Measurements from ENCODE around the gene PLCL1. TPM values are rescaled to one million over a fixed set of nuclear protein-coding genes. Genes with fewer than 3 reads are reported as not detected.

Gene PLCL1
- total and polyA plus RNA-seq, 10 of the 15 experiments (the other 5 are each of a cell fraction or from before 2014, with no cell fraction given): 0.03 to 1.5 (median 0.22) TPM

- no peak overlapping the region for H3K4me3 ChIP-seq
- no peak overlapping the region for H2AFZ ChIP-seq (ENCODE audit: control insufficient read depth, low read depth, low read length)
- H4K20me1 ChIP-seq (ENCODE audit: control insufficient read depth, insufficient read depth): no peaks in the 10 kb centered on the region
- H3K4me2 ChIP-seq (ENCODE audit: control insufficient read depth, insufficient read depth): no peak overlapping the region
- in situ Hi-C loops (cut with MboI) (no loop called here), intact Hi-C loops (cut with micrococcal nuclease; ENCODE audit: unreplicated experiment) (no loop called here)
- RAD21 ChIA-PET (ENCODE audit: unreplicated experiment): no interaction called here
- CTCF ChIA-PET: no interaction called here
- no peak for ATAC-seq
- H3K36me3 ChIP-seq (ENCODE audit: control insufficient read depth in 2 of 2, insufficient read depth in 2 of 2, low read length in 1 of 2): no peaks in the 10 kb centered on the region
- H3K4me1 ChIP-seq (ENCODE audit: control insufficient read depth, insufficient read depth, low read length): no peaks in the 10 kb centered on the region
- H3K27ac ChIP-seq (ENCODE audit: control insufficient read depth, insufficient read depth): no peak overlapping the region
- no peak for FAIRE-seq
- POLR2A ChIA-PET: no interaction called here
- H3K9me3 ChIP-seq (replicated peaks; ENCODE audit: control insufficient read depth, insufficient read depth, low read length): peaks cover 5% of the 10 kb centered on the region; the same call in 2 of the 3 replicates
- no peak overlapping the region for H3K9ac ChIP-seq (ENCODE audit: control insufficient read depth, insufficient read depth, low read length)
- TF ChIP-seq TCF7 (IDR thresholded peaks at IDR 0.05; ENCODE audit: borderline replicate concordance) (no peak), NFYA (IDR thresholded peaks at IDR 0.05; ENCODE audit: borderline replicate concordance, low read depth, low read length) (no peak), RBBP5 (conservative IDR thresholded peaks at IDR 0.05) (no peak), EP300 (IDR thresholded peaks at IDR 0.05; ENCODE audit: borderline replicate concordance in 1 of 2, control insufficient read depth in 1 of 2, low read depth in 2 of 2, low read length in 2 of 2) (no peak), SIX5 (IDR thresholded peaks at IDR 0.05; ENCODE audit: low read depth, low read length, severe bottlenecking) (no peak), TBL1XR1 (IDR thresholded peaks at IDR 0.05; ENCODE audit: low read depth, low read length) (no peak), TCF3 (IDR thresholded peaks at IDR 0.05; ENCODE audit: borderline replicate concordance, insufficient read depth, low read depth, low read length) (no peak), SMAD5 (IDR thresholded peaks at IDR 0.05; ENCODE audit: low read depth) (no peak), ATF2 (IDR thresholded peaks at IDR 0.05; ENCODE audit: low read length) (no peak), MTA2 (IDR thresholded peaks at IDR 0.05; ENCODE audit: low read depth) (no peak), RFX5 (IDR thresholded peaks at IDR 0.05; ENCODE audit: low read depth, low read length) (no peak), LARP7 (IDR thresholded peaks at IDR 0.05) (no peak), CUX1 (IDR thresholded peaks at IDR 0.05; ENCODE audit: insufficient replicate concordance, low read depth, low read length) (no peak)
- 93% methylated on average over 1 of the region's 1 CpG for WGBS (ENCODE audit: insufficient coverage, insufficient replicate concordance, low lambda C conversion rate, missing lambda C conversion rate)
- H3K27me3 ChIP-seq (replicated peaks in 1 of 2; ENCODE audit: control insufficient read depth in 2 of 2, insufficient read depth in 2 of 2, low read length in 1 of 2): no peaks in the 10 kb centered on the region
- DNase-seq (ENCODE audit: low read depth, low spot score): no peak
- SMC1A ChIA-PET (ENCODE audit: uncharacterized antibody, unreplicated experiment): interaction anchor here (1.4 to 1.6 kb wide), 2 partner anchors 10 to 148 kb away, joined by 3 to 4 read pairs; no protein-coding TSS in a partner anchor
- no peaks in the 10 kb centered on the region for H3K79me2 ChIP-seq (ENCODE audit: control insufficient read depth, insufficient read depth, low read length)
- no TSS peak for BruUV-seq (replicated peaks)
Measured at GRCh38 chr2:197950724-197951123, 146.3 kb downstream of the PLCL1 start.
